Coronary artery (tissue), 2 donors: ENCODE data around the gene PTCD2.

Experiments used
- DNase-seq: peaks from one replicate; pipeline ENCODE4 v3.0.0-alpha.2; 2017; ENCODE audit warnings: low spot score
- H3K27ac ChIP-seq, 2 donors: fragments of 200-600 bp; sonication (generic); one replicate each; pipeline ENCODE4 v1.5.1; 2016 to 2019
- H3K4me3 ChIP-seq: fragments of 200-600 bp; sonication (generic); 2 replicates; pipeline ENCODE4 v1.5.1; 2016; ENCODE audit warnings: mild to moderate bottlenecking, moderate library complexity
- TF ChIP-seq, protein P1 (sequence below): fragments of 200-600 bp; sonication (generic); IDR thresholded peaks from one replicate; pipeline ENCODE4 v1.5.1; 2019; ENCODE audit warnings: antibody characterized with exemption

PTCD2 gene

GRCh38 chr5:72281764-72282499 lies 38.2 kb upstream of the PTCD2 start:
- TF ChIP-seq, protein P1, sequence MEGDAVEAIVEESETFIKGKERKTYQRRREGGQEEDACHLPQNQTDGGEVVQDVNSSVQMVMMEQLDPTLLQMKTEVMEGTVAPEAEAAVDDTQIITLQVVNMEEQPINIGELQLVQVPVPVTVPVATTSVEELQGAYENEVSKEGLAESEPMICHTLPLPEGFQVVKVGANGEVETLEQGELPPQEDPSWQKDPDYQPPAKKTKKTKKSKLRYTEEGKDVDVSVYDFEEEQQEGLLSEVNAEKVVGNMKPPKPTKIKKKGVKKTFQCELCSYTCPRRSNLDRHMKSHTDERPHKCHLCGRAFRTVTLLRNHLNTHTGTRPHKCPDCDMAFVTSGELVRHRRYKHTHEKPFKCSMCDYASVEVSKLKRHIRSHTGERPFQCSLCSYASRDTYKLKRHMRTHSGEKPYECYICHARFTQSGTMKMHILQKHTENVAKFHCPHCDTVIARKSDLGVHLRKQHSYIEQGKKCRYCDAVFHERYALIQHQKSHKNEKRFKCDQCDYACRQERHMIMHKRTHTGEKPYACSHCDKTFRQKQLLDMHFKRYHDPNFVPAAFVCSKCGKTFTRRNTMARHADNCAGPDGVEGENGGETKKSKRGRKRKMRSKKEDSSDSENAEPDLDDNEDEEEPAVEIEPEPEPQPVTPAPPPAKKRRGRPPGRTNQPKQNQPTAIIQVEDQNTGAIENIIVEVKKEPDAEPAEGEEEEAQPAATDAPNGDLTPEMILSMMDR, result no peak
- DNase-seq, result no peak
- Histone ChIP-seq H3K4me3 (peak overlapping the region; percentile 29), H3K27ac (peak overlapping the region; percentile 67 to 85)

- TF ChIP-seq, protein P1, result no peak
- Histone ChIP-seq H3K4me3 (no peak overlapping the region), H3K27ac (peak overlapping the region; percentile 29 to 67)
- no peak for DNase-seq
Measured at GRCh38 chr5:72282878-72283277, 37.3 kb upstream of the PTCD2 start.

DNA sequence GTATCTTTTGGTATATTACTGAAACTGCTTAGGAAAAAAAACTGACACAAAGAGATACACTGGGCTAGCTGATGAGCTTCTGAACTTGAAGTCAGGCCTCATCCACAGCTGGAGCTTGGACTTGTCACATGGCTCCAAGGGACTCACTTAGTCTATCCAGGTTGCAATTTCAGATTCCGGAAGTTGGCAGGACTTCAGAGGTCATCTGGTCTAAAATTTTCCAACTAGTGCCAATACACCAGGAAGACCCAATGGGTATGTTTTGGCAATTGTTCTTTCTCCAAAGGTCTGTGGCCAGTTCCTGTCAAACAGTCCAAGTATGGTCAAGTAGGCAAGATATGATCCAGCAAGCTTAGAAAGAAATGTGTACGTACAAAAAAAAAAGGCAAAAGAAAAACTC lies 36.8 kb upstream of the PTCD2 start:
- TF ChIP-seq, protein P1, result no peak
- peak overlapping the region; percentile 10 to 67 for H3K27ac ChIP-seq

DNA sequence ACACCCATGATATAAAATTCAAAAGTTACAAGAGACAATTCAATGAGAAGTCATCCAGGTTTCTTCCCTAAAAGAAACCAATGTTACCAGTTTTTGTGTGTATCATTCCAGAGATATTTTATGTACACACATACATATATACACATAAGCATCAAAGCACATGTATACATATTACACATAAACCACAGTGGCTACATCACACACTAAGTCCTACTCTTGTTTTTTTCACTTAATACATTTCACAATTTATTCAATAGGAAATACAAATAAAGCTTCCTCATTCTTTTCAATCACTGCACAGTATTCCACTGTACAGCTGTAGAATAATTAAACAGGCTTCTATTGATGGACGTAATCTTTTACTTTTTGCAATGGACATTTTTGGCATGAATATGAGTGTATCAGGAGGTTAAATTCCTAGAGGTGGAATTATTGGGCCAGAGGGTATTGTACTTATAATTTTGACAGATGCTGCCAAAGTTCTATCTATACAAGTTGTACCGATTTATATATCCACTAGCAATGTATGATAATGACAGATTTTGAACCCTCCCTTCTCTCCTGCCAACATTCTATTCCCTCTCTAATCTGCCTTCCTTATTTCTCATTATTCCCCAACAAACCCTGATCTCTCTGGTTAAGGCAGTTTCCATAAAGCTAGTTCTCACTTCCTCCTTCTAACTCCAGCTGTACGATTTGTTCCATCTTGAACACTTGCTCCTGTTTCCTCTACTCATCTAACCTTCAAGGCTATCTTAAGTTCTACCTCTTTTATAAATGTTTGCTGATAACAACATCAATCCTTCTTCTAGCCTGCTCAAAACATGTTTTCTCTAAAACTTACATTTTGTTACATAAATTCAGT lies 35.4 kb upstream of the PTCD2 start:
- H3K27ac ChIP-seq, result peak overlapping the region in 1 of 2 donors; percentile 31

More for the DNA sequence above, 36.8 kb upstream of the PTCD2 start:
- no peak for DNase-seq
- H3K4me3 ChIP-seq, result no peak overlapping the region

DNA sequence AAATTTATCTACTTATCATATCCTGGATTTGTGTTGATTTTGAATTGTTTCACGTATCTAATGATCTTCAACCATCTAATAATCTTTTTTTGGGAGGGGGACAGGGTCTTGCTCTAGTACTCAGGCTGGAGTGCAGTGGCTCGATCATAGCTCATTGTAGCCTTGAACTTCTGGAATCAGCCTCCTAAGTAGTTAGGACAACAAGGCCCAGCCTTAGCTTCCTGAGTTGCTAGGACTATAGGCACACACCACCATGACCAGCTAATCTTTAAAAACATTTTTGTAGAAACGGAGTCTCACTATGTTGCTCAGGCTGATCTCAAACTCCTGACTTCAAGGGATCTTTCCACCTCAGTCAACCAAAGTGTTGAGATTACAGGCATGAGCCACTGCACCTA lies 34.8 kb upstream of the PTCD2 start:
- H3K27ac ChIP-seq, result no peak overlapping the region
- TF ChIP-seq, protein P1, result no peak
- DNase-seq, result no peak

More for the DNA sequence above, 35.4 kb upstream of the PTCD2 start:
- no peak overlapping the region for H3K4me3 ChIP-seq
- no peak for DNase-seq
- TF ChIP-seq, protein P1, result no peak

GRCh38 chr5:72286798-72287197 lies 33.4 kb upstream of the PTCD2 start:
- no peak overlapping the region for H3K27ac ChIP-seq
- TF ChIP-seq, protein P1, result no peak
- no peak overlapping the region for H3K4me3 ChIP-seq
- no peak for DNase-seq

More for the DNA sequence above, 34.8 kb upstream of the PTCD2 start:
- no peak overlapping the region for H3K4me3 ChIP-seq
